C4-2B (cell line): ENCODE data around the gene PRICKLE2.

Experiments used
- H3K27ac ChIP-seq: fragments of 450-650 bp; 2 replicates; pipeline ENCODE4 v1.5.1; 2017
- ZFX ChIP-seq: fragments of 450-650 bp; IDR thresholded peaks from 2 replicates; pipeline ENCODE4 v1.6.1; 2017
- TF ChIP-seq, protein P1 (sequence below): fragments of 450-650 bp; conservative IDR thresholded peaks from 2 replicates; pipeline ENCODE4 v1.5.1; 2017; ENCODE audit warnings: mild to moderate bottlenecking

Gene PRICKLE2, protein sequence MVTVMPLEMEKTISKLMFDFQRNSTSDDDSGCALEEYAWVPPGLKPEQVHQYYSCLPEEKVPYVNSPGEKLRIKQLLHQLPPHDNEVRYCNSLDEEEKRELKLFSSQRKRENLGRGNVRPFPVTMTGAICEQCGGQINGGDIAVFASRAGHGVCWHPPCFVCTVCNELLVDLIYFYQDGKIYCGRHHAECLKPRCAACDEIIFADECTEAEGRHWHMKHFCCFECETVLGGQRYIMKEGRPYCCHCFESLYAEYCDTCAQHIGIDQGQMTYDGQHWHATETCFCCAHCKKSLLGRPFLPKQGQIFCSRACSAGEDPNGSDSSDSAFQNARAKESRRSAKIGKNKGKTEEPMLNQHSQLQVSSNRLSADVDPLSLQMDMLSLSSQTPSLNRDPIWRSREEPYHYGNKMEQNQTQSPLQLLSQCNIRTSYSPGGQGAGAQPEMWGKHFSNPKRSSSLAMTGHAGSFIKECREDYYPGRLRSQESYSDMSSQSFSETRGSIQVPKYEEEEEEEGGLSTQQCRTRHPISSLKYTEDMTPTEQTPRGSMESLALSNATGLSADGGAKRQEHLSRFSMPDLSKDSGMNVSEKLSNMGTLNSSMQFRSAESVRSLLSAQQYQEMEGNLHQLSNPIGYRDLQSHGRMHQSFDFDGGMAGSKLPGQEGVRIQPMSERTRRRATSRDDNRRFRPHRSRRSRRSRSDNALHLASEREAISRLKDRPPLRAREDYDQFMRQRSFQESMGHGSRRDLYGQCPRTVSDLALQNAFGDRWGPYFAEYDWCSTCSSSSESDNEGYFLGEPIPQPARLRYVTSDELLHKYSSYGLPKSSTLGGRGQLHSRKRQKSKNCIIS

DNA sequence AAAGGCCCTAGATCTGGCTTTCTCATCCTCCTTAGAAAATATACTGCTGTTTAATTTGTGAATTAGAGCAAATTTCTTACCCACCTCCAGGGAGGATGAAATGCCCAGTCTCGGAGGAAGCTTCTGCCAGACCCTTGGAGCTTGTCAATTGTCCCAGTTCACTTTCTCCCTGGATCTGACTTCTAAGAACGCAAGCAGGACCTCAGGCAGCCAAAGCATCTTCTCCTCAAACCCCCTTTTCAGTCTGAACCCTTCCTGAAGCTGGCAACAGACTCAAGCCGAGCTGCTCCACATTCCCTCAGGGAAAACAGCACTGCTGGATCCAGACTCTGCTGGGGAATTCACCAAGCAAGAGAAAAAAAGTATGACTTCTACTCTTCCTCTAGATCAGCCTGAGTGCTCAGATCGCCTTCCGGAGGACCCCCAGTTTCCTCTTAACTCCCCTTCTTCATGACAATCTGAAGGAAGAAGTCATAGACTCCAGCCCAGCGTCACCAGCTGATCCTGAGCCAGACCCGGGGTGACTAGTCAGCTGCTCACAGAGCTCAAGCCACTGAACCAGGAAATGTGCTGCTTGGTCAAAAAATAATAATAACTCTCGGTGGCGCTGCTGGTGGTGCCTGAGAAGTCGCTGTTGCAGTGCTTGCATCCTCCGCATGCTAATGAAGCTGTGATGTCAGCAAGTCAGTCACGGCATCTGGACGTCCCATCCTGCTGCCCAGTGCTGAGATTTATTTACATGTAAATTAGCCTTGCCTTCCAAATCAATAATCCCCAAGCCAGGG, at the start of gene PRICKLE2:
PRICKLE2 (minus strand) TSS at position 641 of the 785 bp plus-strand sequence. CDS start 26,539 bp downstream, outside the sequence.
- no peak within 1 kb of the TSS for H3K27ac ChIP-seq
- no peak for TF ChIP-seq ZFX
- TF ChIP-seq, protein P1, sequence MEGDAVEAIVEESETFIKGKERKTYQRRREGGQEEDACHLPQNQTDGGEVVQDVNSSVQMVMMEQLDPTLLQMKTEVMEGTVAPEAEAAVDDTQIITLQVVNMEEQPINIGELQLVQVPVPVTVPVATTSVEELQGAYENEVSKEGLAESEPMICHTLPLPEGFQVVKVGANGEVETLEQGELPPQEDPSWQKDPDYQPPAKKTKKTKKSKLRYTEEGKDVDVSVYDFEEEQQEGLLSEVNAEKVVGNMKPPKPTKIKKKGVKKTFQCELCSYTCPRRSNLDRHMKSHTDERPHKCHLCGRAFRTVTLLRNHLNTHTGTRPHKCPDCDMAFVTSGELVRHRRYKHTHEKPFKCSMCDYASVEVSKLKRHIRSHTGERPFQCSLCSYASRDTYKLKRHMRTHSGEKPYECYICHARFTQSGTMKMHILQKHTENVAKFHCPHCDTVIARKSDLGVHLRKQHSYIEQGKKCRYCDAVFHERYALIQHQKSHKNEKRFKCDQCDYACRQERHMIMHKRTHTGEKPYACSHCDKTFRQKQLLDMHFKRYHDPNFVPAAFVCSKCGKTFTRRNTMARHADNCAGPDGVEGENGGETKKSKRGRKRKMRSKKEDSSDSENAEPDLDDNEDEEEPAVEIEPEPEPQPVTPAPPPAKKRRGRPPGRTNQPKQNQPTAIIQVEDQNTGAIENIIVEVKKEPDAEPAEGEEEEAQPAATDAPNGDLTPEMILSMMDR, result no peak

DNA sequence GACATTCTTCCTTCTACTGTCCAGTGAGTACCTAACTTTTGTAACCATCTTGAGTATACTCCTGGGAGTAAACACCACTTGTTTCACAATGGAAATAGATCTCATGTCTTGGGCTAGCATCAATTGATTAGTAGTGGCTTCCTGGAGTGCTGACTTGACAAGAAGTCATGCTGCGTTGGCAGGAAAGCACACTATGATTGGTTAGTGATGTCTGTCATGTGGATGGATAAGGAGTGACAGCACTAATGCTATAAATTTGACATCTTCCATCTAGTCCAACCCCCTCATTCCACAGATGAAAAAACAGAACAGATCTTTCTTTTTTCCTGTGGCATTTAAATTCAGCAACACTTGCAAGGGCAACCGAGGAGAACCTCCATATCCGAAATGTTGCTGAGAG, 47.6 kb upstream of the PRICKLE2 start:
- no peak for TF ChIP-seq ZFX
- H3K27ac ChIP-seq, result no peak overlapping the region

DNA sequence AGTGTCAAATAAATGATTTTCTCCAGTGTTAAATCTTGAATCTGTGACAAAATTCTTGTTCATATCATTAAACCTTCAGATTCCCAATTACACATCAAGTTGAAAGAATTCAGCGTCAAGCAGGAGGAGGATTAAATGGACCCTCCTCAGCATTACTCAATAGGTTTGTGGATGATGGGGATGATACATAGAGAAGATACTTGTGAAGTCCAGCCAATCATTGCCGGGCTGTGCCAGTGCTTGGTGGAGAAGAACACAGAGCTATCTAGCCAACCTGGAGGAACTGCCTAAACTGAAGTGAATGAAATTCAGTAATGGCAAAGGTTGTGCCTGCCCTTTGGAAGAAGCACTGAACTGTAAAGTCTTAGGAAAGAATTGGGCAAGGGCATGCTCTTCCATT, 47.0 kb upstream of the PRICKLE2 start:
- no peak overlapping the region for H3K27ac ChIP-seq

DNA sequence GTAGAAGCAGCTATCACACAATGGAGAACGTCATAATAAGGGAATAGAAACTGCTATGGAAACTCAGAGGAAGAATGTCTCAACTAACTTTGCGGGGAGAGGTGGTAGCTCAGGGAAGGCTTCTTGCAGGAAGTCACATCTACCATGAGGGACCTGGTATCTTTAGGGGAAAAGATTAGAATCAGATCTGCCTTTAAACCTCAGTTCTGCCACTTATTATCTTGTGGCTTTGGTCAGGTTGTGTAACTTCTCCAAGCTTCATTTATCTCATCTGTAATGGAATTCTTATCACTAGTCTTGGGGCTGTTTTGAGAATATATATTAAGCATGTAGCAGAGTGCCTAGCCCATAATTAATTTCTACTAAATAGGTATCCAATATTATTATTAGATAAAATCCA, 46.4 kb upstream of the PRICKLE2 start:
- TF ChIP-seq, protein P1, result no peak
- TF ChIP-seq ZFX, result no peak
- H3K27ac ChIP-seq, result no peak overlapping the region

More for the DNA sequence above, 47.0 kb upstream of the PRICKLE2 start:
- TF ChIP-seq, protein P1, result no peak
- TF ChIP-seq ZFX, result no peak

DNA sequence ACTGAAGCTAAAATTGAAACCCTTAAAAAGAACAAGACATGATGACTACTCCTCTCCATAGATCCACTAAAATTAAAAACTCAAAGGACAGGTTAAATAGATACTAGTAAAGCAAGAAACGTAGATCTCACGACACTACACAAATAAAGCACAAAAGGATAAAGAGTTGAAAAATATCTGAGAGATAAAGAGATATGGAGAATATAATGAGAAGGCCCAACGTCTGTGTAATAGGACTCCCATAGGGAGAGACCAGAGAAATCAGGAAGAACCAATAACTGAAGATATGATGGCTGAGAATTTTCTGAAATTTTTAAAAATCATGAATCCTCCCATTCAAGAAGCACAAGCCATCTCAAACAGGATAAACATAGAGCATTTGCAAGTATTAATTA, 45.6 kb upstream of the PRICKLE2 start:
- no peak overlapping the region for H3K27ac ChIP-seq
- TF ChIP-seq ZFX, result no peak
- TF ChIP-seq, protein P1, result no peak

DNA sequence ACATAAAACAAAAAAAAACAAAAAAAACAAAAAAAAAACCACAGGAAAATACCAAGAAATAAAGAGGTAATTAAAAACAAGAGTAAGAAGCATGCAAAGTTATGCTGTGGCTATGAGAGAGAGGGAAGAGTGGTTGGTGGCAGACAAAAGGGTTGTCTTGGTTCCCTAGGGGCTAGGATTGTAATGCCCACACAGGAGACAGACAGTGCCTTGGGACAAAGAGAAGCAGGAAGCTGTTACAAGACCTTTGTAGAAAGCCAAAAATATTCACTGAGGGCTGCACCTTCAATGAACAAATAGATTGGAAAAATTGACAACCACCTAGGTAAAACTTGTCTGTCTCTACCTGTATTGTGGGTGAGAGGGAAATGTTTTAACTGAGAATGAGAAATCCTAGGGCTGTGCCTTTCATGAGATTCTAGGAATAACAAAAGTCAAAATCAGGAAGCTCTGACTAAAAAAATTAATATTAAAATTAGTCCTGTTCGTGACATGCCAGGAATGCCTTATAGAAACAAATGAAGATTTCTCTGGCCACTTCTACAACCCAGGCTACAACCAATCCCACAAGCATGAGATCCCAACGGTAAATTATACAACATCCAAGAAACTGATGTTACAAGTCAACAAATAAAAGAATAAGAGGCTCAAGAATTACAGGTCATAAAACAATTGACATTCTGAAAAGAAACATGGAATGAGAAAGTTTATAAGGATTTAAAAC, 45.0 kb upstream of the PRICKLE2 start:
- TF ChIP-seq, protein P1, result no peak
- no peak for TF ChIP-seq ZFX
- H3K27ac ChIP-seq, result no peak overlapping the region

DNA sequence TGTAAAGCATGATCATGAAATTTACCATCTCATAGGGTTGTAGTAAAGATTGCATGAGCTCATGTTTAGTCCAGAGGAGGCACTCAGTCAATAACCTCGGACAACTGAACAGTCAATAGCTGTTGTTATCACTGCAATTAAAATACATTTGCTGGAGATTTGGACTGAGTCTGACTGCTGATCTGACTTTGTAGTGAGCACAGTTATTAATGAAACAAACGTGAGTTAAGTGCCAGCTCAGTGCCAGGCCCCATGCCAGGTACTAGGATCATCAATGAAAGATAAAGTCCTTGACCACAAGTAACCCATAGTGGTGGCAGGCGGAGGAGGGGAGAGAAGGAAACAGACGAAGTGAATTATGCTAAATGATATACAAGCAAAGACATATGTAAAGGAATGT, 43.7 kb upstream of the PRICKLE2 start:
- TF ChIP-seq, protein P1, result no peak
- no peak overlapping the region; the same call in 1 of the 2 replicates for H3K27ac ChIP-seq
